Activated B cell treated with CpG ODN at 0.5 μM for 24 hours (primary cell): ENCODE data around the gene GGACT. TPM values are rescaled to one million over a fixed set of nuclear protein-coding genes. Genes with fewer than 3 reads are reported as not detected.

Experiments used
- ATAC-seq: fragments of 200-7000 bp; cut with Tn5 transposase; one replicate; pipeline ENCODE4 v1.10.0; 2021; ENCODE audit warnings: low read depth, mild to moderate bottlenecking, moderate library complexity
- CTCF ChIA-PET: fragments of 350-600 bp; sonication (Branson Sonifier 250); formaldehyde crosslinking; loops from one replicate; lab custom pipeline; 2021; ENCODE audit warnings: antibody characterized with exemption; lab: Charles Lee
- POLR2A ChIA-PET: fragments of 350-600 bp; sonication (Branson Sonifier 250); formaldehyde crosslinking; loops from one replicate; lab custom pipeline; 2021; ENCODE audit warnings: antibody characterized with exemption; lab: Charles Lee
- DNase-seq: peaks from one replicate; pipeline ENCODE4 v3.0.0; 2022
- H3K27ac Mint-ChIP-seq: one replicate; pipeline ENCODE4 v1.8.0; 2020; ENCODE audit warnings: mixed read lengths
- H3K27me3 Mint-ChIP-seq: one replicate; pipeline ENCODE4 v1.8.0; 2021; ENCODE audit warnings: mixed read lengths
- H3K36me3 Mint-ChIP-seq: one replicate; pipeline ENCODE4 v1.8.0; 2021; ENCODE audit warnings: low read depth, mixed read lengths
- H3K4me1 Mint-ChIP-seq: one replicate; pipeline ENCODE4 v1.8.0; 2021; ENCODE audit warnings: mixed read lengths
- H3K4me3 Mint-ChIP-seq: one replicate; pipeline ENCODE4 v1.8.0; 2020; ENCODE audit warnings: mild to moderate bottlenecking, mixed read lengths
- H3K9me3 Mint-ChIP-seq: one replicate; pipeline ENCODE4 v1.8.0; 2020; ENCODE audit warnings: mixed read lengths
- CTCF ChIP-seq: fragments of 200-600 bp; IDR thresholded peaks from one replicate; pipeline ENCODE4 v1.8.0; 2022; ENCODE audit warnings: antibody characterized with exemption, mild to moderate bottlenecking
- intact Hi-C: fragments of 100-400 bp; cut with micrococcal nuclease; formaldehyde crosslinking; loops from one replicate; pipeline ENCODE4 v1.15.1; 2024
- total RNA-seq: library from RNA; stranded (reverse); gene quantifications from 2 replicates; pipeline ENCODE4 v1.2.3, GENCODE V29; 2022

The GGACT gene
- total RNA-seq, 1 donor from 2014 or later, result 6.5 TPM

- no peaks in the 10 kb centered on the region for H3K9me3 Mint-ChIP-seq
- H3K27me3 Mint-ChIP-seq, result no peaks in the 10 kb centered on the region
- H3K4me1 Mint-ChIP-seq, result no peaks in the 10 kb centered on the region
- no peak for ATAC-seq
- CTCF ChIA-PET, result no interaction called here
- H3K36me3 Mint-ChIP-seq, result peaks cover 1% of the 10 kb centered on the region
- intact Hi-C loops, result no loop called here
- no peak for DNase-seq
- H3K4me3 Mint-ChIP-seq, result no peak overlapping the region
- TF ChIP-seq CTCF, result no peak
- POLR2A ChIA-PET, result no interaction called here
- H3K27ac Mint-ChIP-seq, result no peak overlapping the region
Measured at GRCh38 chr13:100493418-100493817, 95.2 kb downstream of the GGACT start.

GRCh38 chr13:100491164-100491842 lies 97.3 kb downstream of the GGACT start:
- POLR2A ChIA-PET, result no interaction called here

GRCh38 chr13:100490692-100491091 lies 97.9 kb downstream of the GGACT start:
- H3K4me3 Mint-ChIP-seq, result no peak overlapping the region
- H3K27me3 Mint-ChIP-seq, result no peaks in the 10 kb centered on the region
- DNase-seq (no peak), ATAC-seq (no peak)
- H3K9me3 Mint-ChIP-seq, result no peaks in the 10 kb centered on the region
- intact Hi-C loops, result no loop called here
- no peak overlapping the region for H3K27ac Mint-ChIP-seq
- no peaks in the 10 kb centered on the region for H3K4me1 Mint-ChIP-seq
- no peak for TF ChIP-seq CTCF
- ChIA-PET POLR2A (no interaction called here), CTCF (no interaction called here)
- H3K36me3 Mint-ChIP-seq, result peaks cover 1% of the 10 kb centered on the region

More at GRCh38 chr13:100491164-100491842, 97.3 kb downstream of the GGACT start:
- DNase-seq, result no peak
- H3K36me3 Mint-ChIP-seq, result peaks cover 1% of the 10 kb centered on the region
- no peaks in the 10 kb centered on the region for H3K4me1 Mint-ChIP-seq
- CTCF ChIA-PET, result no interaction called here
- H3K27ac Mint-ChIP-seq, result no peak overlapping the region
- ATAC-seq, result no peak
- intact Hi-C loops, result no loop called here
- no peak for TF ChIP-seq CTCF
- H3K9me3 Mint-ChIP-seq, result no peaks in the 10 kb centered on the region
- no peaks in the 10 kb centered on the region for H3K27me3 Mint-ChIP-seq
- H3K4me3 Mint-ChIP-seq, result no peak overlapping the region

- TF ChIP-seq CTCF, result no peak
- ChIA-PET POLR2A (no interaction called here), CTCF (no interaction called here)
- peaks cover 6% of the 10 kb centered on the region for H3K4me1 Mint-ChIP-seq
- H3K27me3 Mint-ChIP-seq, result no peaks in the 10 kb centered on the region
- no peak for DNase-seq
- ATAC-seq, result no peak
- no peak overlapping the region for H3K4me3 Mint-ChIP-seq
- no peak overlapping the region for H3K27ac Mint-ChIP-seq
- H3K9me3 Mint-ChIP-seq, result no peaks in the 10 kb centered on the region
- no peaks in the 10 kb centered on the region for H3K36me3 Mint-ChIP-seq
- intact Hi-C loops, result no loop called here
Measured at GRCh38 chr13:100485265-100485664, 103.3 kb downstream of the GGACT start.

- Mint-ChIP-seq H3K4me1 (peaks cover 6% of the 10 kb centered on the region), H3K27me3 (no peaks in the 10 kb centered on the region), H3K27ac (no peak overlapping the region), H3K36me3 (no peaks in the 10 kb centered on the region), H3K4me3 (no peak overlapping the region), H3K9me3 (no peaks in the 10 kb centered on the region)
- ATAC-seq (no peak), DNase-seq (no peak)
- CTCF ChIA-PET, result no interaction called here
- POLR2A ChIA-PET, result no interaction called here
- TF ChIP-seq CTCF, result no peak
- intact Hi-C loops, result no loop called here
Measured at GRCh38 chr13:100484702-100485101, 103.9 kb downstream of the GGACT start.
